H1 (cell line): ENCODE results near the gene CHD5. TPM values are rescaled to one million over a fixed set of nuclear protein-coding genes. Genes with fewer than 3 reads are reported as not detected.

Source experiments
- CHD7 ChIP-seq: fragments of 300-600 bp; sonication (generic); IDR thresholded peaks from 2 replicates; pipeline ENCODE4 v1.7.1; 2012; ENCODE audit warnings: low read length, moderate library complexity, mild to moderate bottlenecking, inconsistent platforms; ENCODE audit not compliant: insufficient replicate concordance
- CTBP2 ChIP-seq: IDR thresholded peaks from 2 replicates; pipeline ENCODE4 v1.7.0; 2011; ENCODE audit warnings: borderline replicate concordance, mild to moderate bottlenecking, moderate library complexity, mixed read lengths, low read length; ENCODE audit not compliant: insufficient read depth, insufficient read length
- CTCF ChIP-seq, 3 experiments: IDR thresholded peaks; 1 replicate in 2 of 3; 2 replicates in 1 of 3; pipeline versions ENCODE4 v1.5.1 to v1.6.1; 2011; ENCODE audit warnings: low read length in 3 of 3, mild to moderate bottlenecking in 3 of 3, inconsistent platforms in 2 of 3, low read depth in 1 of 3, moderate library complexity in 1 of 3; ENCODE audit not compliant: insufficient read depth in 1 of 3; ENCODE audit errors: control extremely low read depth in 1 of 3
- KDM5A ChIP-seq: fragments of 200-600 bp; IDR thresholded peaks from 2 replicates; pipeline ENCODE4 v1.7.1; 2012; ENCODE audit warnings: mild to moderate bottlenecking, low read length, inconsistent platforms, mixed read lengths
- RAD21 ChIP-seq, 2 experiments: IDR thresholded peaks in 1 of 2; conservative IDR thresholded peaks in 1 of 2; 2 replicates each; pipeline ENCODE4 v1.6.1; 2011; ENCODE audit warnings: low read depth in 2 of 2, low read length in 2 of 2, improper control_type of control experiment in 1 of 2, inconsistent platforms in 1 of 2, mild to moderate bottlenecking in 1 of 2, moderate library complexity in 1 of 2
- polyA plus RNA-seq, 7 experiments: library from polyadenylated mRNA; depleted of rRNA in 3 of 7; stranded (reverse) in 5 of 7; unstranded in 2 of 7; fragments of >200 nt in 5 of 7; fragments of 200-250 nt in 2 of 7; gene quantifications; 1 replicate in 5 of 7; 2 replicates in 1 of 7; 4 replicates in 1 of 7; pipeline versions ENCODE4 v1.2.1 to v1.2.3, GENCODE V29; 2011 to 2013; ENCODE audit warnings: missing spikeins in 2 of 7, mixed read lengths in 2 of 7
- total RNA-seq: library from RNA; stranded (reverse); fragmentation: NEBNext Ultra II Directional; extraction: Animal tissue kit (Norgen Biotek cat#: 25700); gene quantifications from 2 replicates; pipeline ENCODE4 v1.2.1, GENCODE V29; 2021

Gene CHD5
- total and polyA plus RNA-seq, 2 of the 8 experiments (the other 6 are each of a cell fraction or from before 2014, with no cell fraction given): 0.42 to 1.8 TPM

- TF ChIP-seq CHD7 (no peak), RAD21 (IDR thresholded peaks at IDR 0.05 in 1 of 2, conservative IDR thresholded peaks at IDR 0.05 in 1 of 2; ENCODE audit: low read depth in 2 of 2, low read length in 2 of 2) (peak in 1 of 2 experiments; percentile 41; a peak in 3 of 4 replicates), CTCF (IDR thresholded peaks at IDR 0.05; ENCODE audit: control extremely low read depth in 1 of 3, insufficient read depth in 1 of 3, low read depth in 1 of 3, low read length in 3 of 3) (peak in 2 of 3 experiments; percentile 31 to 35; a peak in 2 of 4 replicates), CTBP2 (no peak), KDM5A (no peak)
- TF ChIP-seq, all 59 proteins: peak for 2
These were observed 42.4 kb downstream of the CHD5 start (continued) for GRCh38 chr1:6137758-6138157.
